Panc1 (cell line): ENCODE results near the gene ARRDC2. TPM values are rescaled to one million over a fixed set of nuclear protein-coding genes. Genes with fewer than 3 reads are reported as not detected.

Experiments
- ATAC-seq: fragments of 200-7000 bp; cut with Tn5 transposase; 2 replicates; pipeline ENCODE4 v1.9.1; 2020; ENCODE audit warnings: mild to moderate bottlenecking, moderate library complexity
- BruUV-seq: library from RNA; stranded (reverse); fragments of 400-500 nt; replicated peaks from 2 replicates; lab custom pipeline; 2021; lab: Mats Ljungman, UMichigan
- CTCF ChIA-PET: fragments of 300-600 bp; sonication (Branson Sonifier 250); formaldehyde crosslinking; loops from one replicate; lab custom pipeline; 2022; ENCODE audit warnings: antibody characterized with exemption; lab: Charles Lee
- POLR2A ChIA-PET: fragments of 300-600 bp; sonication (Branson Sonifier 250); formaldehyde crosslinking; loops from one replicate; lab custom pipeline; 2022; ENCODE audit warnings: antibody characterized with exemption; lab: Charles Lee
- DNase-seq: peaks from one replicate; pipeline ENCODE4 v3.0.0-alpha.2; 2010; ENCODE audit warnings: low read depth, low spot score
- H3K27ac ChIP-seq: 2 replicates; pipeline ENCODE4 v1.5.1; 2011; ENCODE audit warnings: mild to moderate bottlenecking, low read length, inconsistent platforms
- H3K27me3 ChIP-seq: fragments of 200-500 bp; sonication (Bioruptor generic); 2 replicates; pipeline ENCODE4 v1.6.0; 2014; ENCODE audit warnings: low read length, inconsistent platforms; ENCODE audit not compliant: control insufficient read depth, insufficient read depth
- H3K36me3 ChIP-seq: fragments of 200-500 bp; sonication (Bioruptor generic); 2 replicates; pipeline ENCODE4 v1.5.1; 2014; ENCODE audit warnings: inconsistent platforms, mild to moderate bottlenecking, low read length, moderate library complexity; ENCODE audit not compliant: control insufficient read depth, insufficient read depth
- H3K4me1 ChIP-seq: 2 replicates; pipeline ENCODE4 v1.5.1; 2011; ENCODE audit warnings: inconsistent platforms, mild to moderate bottlenecking, low read length, moderate library complexity; ENCODE audit not compliant: control insufficient read depth, insufficient read depth
- H3K4me3 ChIP-seq, 2 experiments: 2 replicates each; pipeline ENCODE4 v1.5.1; 2011 to 2012; ENCODE audit warnings: low read depth in 2 of 2, low read length in 2 of 2, mild to moderate bottlenecking in 2 of 2, inconsistent platforms in 1 of 2, moderate library complexity in 1 of 2
- H3K9me3 ChIP-seq: fragments of 200-500 bp; sonication (Bioruptor generic); 2 replicates; pipeline ENCODE4 v1.5.1; 2014; ENCODE audit warnings: low read depth, mild to moderate bottlenecking, inconsistent platforms, low read length, moderate library complexity; ENCODE audit not compliant: control insufficient read depth, insufficient read depth
- CTCF ChIP-seq: fragments of 450-650 bp; IDR thresholded peaks from 2 replicates; pipeline ENCODE4 v1.5.1; 2017; ENCODE audit warnings: mild to moderate bottlenecking
- POLR2AphosphoS5 ChIP-seq: IDR thresholded peaks from 2 replicates; pipeline ENCODE4 v1.6.1; 2012; ENCODE audit warnings: mild to moderate bottlenecking, low read depth, low read length, moderate library complexity
- REST ChIP-seq, 2 experiments: IDR thresholded peaks; 2 replicates each; pipeline ENCODE4 v1.6.1; 2011 to 2012; ENCODE audit warnings: low read depth in 2 of 2, control low read depth in 1 of 2, low read length in 1 of 2, mild to moderate bottlenecking in 1 of 2, moderate library complexity in 1 of 2; ENCODE audit not compliant: insufficient read depth in 1 of 2
- SIN3A ChIP-seq: IDR thresholded peaks from 2 replicates; pipeline ENCODE4 v1.6.1; 2012; ENCODE audit warnings: low read depth, mild to moderate bottlenecking, low read length, moderate library complexity, borderline replicate concordance; ENCODE audit not compliant: insufficient read depth
- TCF7L2 ChIP-seq: IDR thresholded peaks from 2 replicates; pipeline ENCODE4 v1.6.1; 2011; ENCODE audit warnings: mild to moderate bottlenecking, low read depth, low read length, inconsistent platforms
- in situ Hi-C: cut with HindIII; loops from 2 replicates; pipeline ENCODE4 v1.10.0; 2016; ENCODE audit warnings: low sequenced_read_pairs, low pct_unique_long_range_greater_than_20kb
- intact Hi-C: fragments of 100-400 bp; cut with micrococcal nuclease; formaldehyde crosslinking; loops from one replicate; pipeline ENCODE4 v1.10.0; 2022; ENCODE audit not compliant: unreplicated experiment
- total RNA-seq: library from RNA; stranded (reverse); gene quantifications from one replicate; pipeline ENCODE4 v1.2.1, GENCODE V29; 2021; ENCODE audit not compliant: unreplicated experiment

Gene ARRDC2
- total RNA-seq, 1 experiment from 2014 or later = 21.4 TPM

GRCh38 chr19:17989425-17990094 is 18.4 kb upstream of the ARRDC2 start:
- TF ChIP-seq SIN3A (no peak), POLR2AphosphoS5 (no peak), REST (IDR thresholded peaks at IDR 0.05; ENCODE audit: insufficient read depth in 1 of 2, low read depth in 2 of 2, low read length in 1 of 2) (no peak), CTCF (no peak), TCF7L2 (no peak)
- CTCF ChIA-PET = no interaction called here
- Histone ChIP-seq H3K4me3 (no peak overlapping the region), H3K27me3 (no peaks in the 10 kb centered on the region), H3K9me3 (no peaks in the 10 kb centered on the region), H3K4me1 (no peaks in the 10 kb centered on the region), H3K27ac (no peak overlapping the region), H3K36me3 (no peaks in the 10 kb centered on the region)
- in situ Hi-C loops (no loop called here), intact Hi-C loops (no loop called here)
- POLR2A ChIA-PET = no interaction called here
- DNase-seq (no peak), ATAC-seq (no peak)
- BruUV-seq = no TSS peak

- H3K4me3 ChIP-seq = no peak overlapping the region
- peaks cover 5% of the 10 kb centered on the region for H3K4me1 ChIP-seq
- BruUV-seq = no TSS peak
- DNase-seq = no peak
- POLR2A ChIA-PET = no interaction called here
- no peaks in the 10 kb centered on the region for H3K36me3 ChIP-seq
- no peaks in the 10 kb centered on the region for H3K9me3 ChIP-seq
- in situ Hi-C loops (no loop called here), intact Hi-C loops (no loop called here)
- H3K27me3 ChIP-seq = no peaks in the 10 kb centered on the region
- no peak overlapping the region for H3K27ac ChIP-seq
- no peak for ATAC-seq
- CTCF ChIA-PET = interaction anchor here (1.0 kb wide), 1 partner anchor 55 kb away, joined by 4 read pairs; no protein-coding TSS in a partner anchor
- TF ChIP-seq REST (IDR thresholded peaks at IDR 0.05; ENCODE audit: insufficient read depth in 1 of 2, low read depth in 2 of 2, low read length in 1 of 2) (no peak), CTCF (no peak), SIN3A (no peak), TCF7L2 (no peak), POLR2AphosphoS5 (no peak)
Observed at GRCh38 chr19:17993076-17993813, 14.7 kb upstream of the ARRDC2 start.
